Activated CD8-positive, alpha-beta T cell treated with anti-CD3 and anti-CD28 coated beads for 36 hours (primary cell): Measurements from ENCODE around the gene FIGLA. TPM values are rescaled to one million over a fixed set of nuclear protein-coding genes. Genes with fewer than 3 reads are reported as not detected.
"Not testable (repeated sequence)": the region's sequence is repeated elsewhere in the genome, so short reads cannot be mapped to it uniquely, and the experiment has no call there.

Source experiments
- ATAC-seq: fragments of 200-7000 bp; cut with Tn5 transposase; one replicate; pipeline ENCODE4 v1.10.0; 2021; ENCODE audit warnings: mild to moderate bottlenecking, moderate library complexity
- CTCF ChIA-PET: fragments of 350-600 bp; sonication (Branson Sonifier 250); formaldehyde crosslinking; loops from one replicate; lab custom pipeline; 2021; ENCODE audit warnings: antibody characterized with exemption; lab: Charles Lee
- POLR2A ChIA-PET: fragments of 350-600 bp; sonication (Branson Sonifier 250); formaldehyde crosslinking; loops from one replicate; lab custom pipeline; 2021; ENCODE audit warnings: antibody characterized with exemption; lab: Charles Lee
- DNase-seq: peaks from one replicate; pipeline ENCODE4 v3.0.0-alpha.2; 2020
- H3K27ac Mint-ChIP-seq: one replicate; pipeline ENCODE4 v1.8.0; 2021; ENCODE audit warnings: mild to moderate bottlenecking, mixed read lengths
- H3K27me3 Mint-ChIP-seq: one replicate; pipeline ENCODE4 v1.8.0; 2021; ENCODE audit warnings: mixed read lengths
- H3K36me3 Mint-ChIP-seq: one replicate; pipeline ENCODE4 v1.8.0; 2021; ENCODE audit warnings: low read depth, mixed read lengths
- H3K4me1 Mint-ChIP-seq: one replicate; pipeline ENCODE4 v1.8.0; 2021; ENCODE audit warnings: low read depth, mixed read lengths
- H3K4me3 Mint-ChIP-seq: one replicate; pipeline ENCODE4 v1.8.0; 2021; ENCODE audit warnings: mild to moderate bottlenecking, moderate library complexity, mixed read lengths
- H3K9me3 Mint-ChIP-seq: one replicate; pipeline ENCODE4 v1.8.0; 2021; ENCODE audit warnings: mixed read lengths
- CTCF ChIP-seq: fragments of 200-600 bp; IDR thresholded peaks from one replicate; pipeline ENCODE4 v1.8.0; 2022; ENCODE audit warnings: antibody characterized with exemption, mild to moderate bottlenecking
- intact Hi-C: fragments of 100-400 bp; cut with micrococcal nuclease; formaldehyde crosslinking; loops from one replicate; pipeline ENCODE4 v1.10.0; 2022
- total RNA-seq, 2 experiments: library from RNA; stranded (reverse); gene quantifications; one replicate each; pipeline ENCODE4 v1.2.3, GENCODE V29; 2021

Gene FIGLA
- total RNA-seq, 2 experiments from 2014 or later = not detected

GRCh38 chr2:70806620-70807019 lies 16.2 kb upstream of the FIGLA start:
- intact Hi-C loops = no loop called here

GRCh38 chr2:70806013-70806412 lies 15.6 kb upstream of the FIGLA start:
- ChIA-PET CTCF (interaction anchor here (0.6 to 1.1 kb wide), 2 partner anchors 17 to 142 kb away, joined by 3 to 4 read pairs; no protein-coding TSS in a partner anchor), POLR2A (no interaction called here)
- no peak for TF ChIP-seq CTCF
- Mint-ChIP-seq H3K4me3 (no peak overlapping the region), H3K4me1 (no peaks in the 10 kb centered on the region), H3K27me3 (peaks cover 4% of the 10 kb centered on the region), H3K36me3 (no peaks in the 10 kb centered on the region), H3K9me3 (no peaks in the 10 kb centered on the region), H3K27ac (no peak overlapping the region)
- intact Hi-C loops = no loop called here
- ATAC-seq = no peak
- DNase-seq = no peak

More at GRCh38 chr2:70806620-70807019, 16.2 kb upstream of the FIGLA start:
- DNase-seq (no peak), ATAC-seq (no peak)
- peaks cover 4% of the 10 kb centered on the region for H3K27me3 Mint-ChIP-seq
- H3K4me3 Mint-ChIP-seq = no peak overlapping the region
- POLR2A ChIA-PET = no interaction called here
- no peak overlapping the region for H3K27ac Mint-ChIP-seq
- no peaks in the 10 kb centered on the region for H3K9me3 Mint-ChIP-seq
- CTCF ChIA-PET = interaction anchor here (0.6 to 1.2 kb wide), 2 partner anchors 10 to 17 kb away, joined by 3 to 4 read pairs; no protein-coding TSS in a partner anchor
- TF ChIP-seq CTCF = no peak
- H3K36me3 Mint-ChIP-seq = no peaks in the 10 kb centered on the region
- no peaks in the 10 kb centered on the region for H3K4me1 Mint-ChIP-seq

- CTCF ChIA-PET = no interaction called here
These were observed 11.3 kb upstream of the FIGLA start for GRCh38 chr2:70801607-70802263.

GRCh38 chr2:70799706-70800105 lies 9.3 kb upstream of the FIGLA start:
- ATAC-seq = no peak
- intact Hi-C loops = no loop called here
- ChIA-PET CTCF (interaction anchor here (1.0 kb wide), 1 partner anchor 149 kb away, joined by 3 read pairs; no protein-coding TSS in a partner anchor), POLR2A (no interaction called here)
- TF ChIP-seq CTCF = no peak
- Mint-ChIP-seq H3K9me3 (no peaks in the 10 kb centered on the region), H3K27ac (no peak overlapping the region), H3K4me3 (no peak overlapping the region), H3K27me3 (peaks cover 2% of the 10 kb centered on the region), H3K36me3 (no peaks in the 10 kb centered on the region), H3K4me1 (peaks cover 2% of the 10 kb centered on the region)
- no peak for DNase-seq

More at GRCh38 chr2:70801607-70802263, 11.3 kb upstream of the FIGLA start:
- no peaks in the 10 kb centered on the region for H3K4me1 Mint-ChIP-seq
- H3K27ac Mint-ChIP-seq = no peak overlapping the region
- intact Hi-C loops = no loop called here
- peaks cover 6% of the 10 kb centered on the region for H3K27me3 Mint-ChIP-seq
- no peak for TF ChIP-seq CTCF
- no peak for DNase-seq
- POLR2A ChIA-PET = no interaction called here
- no peaks in the 10 kb centered on the region for H3K9me3 Mint-ChIP-seq
- H3K36me3 Mint-ChIP-seq = no peaks in the 10 kb centered on the region
- H3K4me3 Mint-ChIP-seq = no peak overlapping the region
- ATAC-seq = no peak

- ATAC-seq, H3K27me3 Mint-ChIP-seq, H3K36me3 Mint-ChIP-seq, H3K4me1 Mint-ChIP-seq, H3K27ac Mint-ChIP-seq, H3K4me3 Mint-ChIP-seq, H3K9me3 Mint-ChIP-seq, POLR2A ChIA-PET, intact Hi-C loops, DNase-seq: not testable (repeated sequence)
- CTCF ChIA-PET = interaction anchor here (3.0 kb wide), 1 partner anchor 63 kb away, joined by 10 read pairs; no protein-coding TSS in a partner anchor
These were observed 7.6 kb upstream of the FIGLA start for GRCh38 chr2:70797996-70798395.
